ENCODE data around the gene HSBP1.

Gene HSBP1

DNA sequence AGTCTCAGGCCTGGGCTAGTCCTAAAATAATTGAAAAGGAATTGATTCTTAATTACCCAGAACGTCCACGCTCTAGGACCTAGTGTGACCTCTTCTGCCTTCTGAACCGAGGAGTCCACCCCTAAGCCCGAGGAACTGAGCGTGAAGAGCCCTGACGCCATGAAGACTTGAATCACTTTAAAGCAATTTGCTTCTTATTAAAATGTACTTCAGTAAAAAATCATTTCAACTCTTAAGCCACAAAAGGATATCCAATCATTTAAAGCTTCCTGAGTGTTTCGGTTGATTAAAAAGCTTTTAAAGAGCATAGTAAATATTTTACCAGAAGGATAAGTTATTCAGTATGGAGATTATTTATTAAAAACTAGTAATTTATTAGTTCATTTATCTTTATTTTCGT, 11.6 kb downstream of the HSBP1 start:
- no peaks in the 10 kb centered on the region for H3K9me3 ChIP-seq (ENCODE audit: low read depth, low read length)
- H3K27ac ChIP-seq = no peak overlapping the region
- H3K36me3 ChIP-seq (ENCODE audit: insufficient read depth, low read length) = no peaks in the 10 kb centered on the region
- DNase-seq (ENCODE audit: low read depth, low spot score) = no peak
- H3K9ac ChIP-seq (ENCODE audit: insufficient read length) = no peak overlapping the region
- TF ChIP-seq EZH2 (IDR thresholded peaks at IDR 0.05) = no peak
- no peak for TF ChIP-seq FOXP2 (optimal IDR thresholded peaks at IDR 0.05; ENCODE audit: control extremely low read depth, extremely low read length, insufficient read depth)
- no peak for TF ChIP-seq POLR2AphosphoS5 (IDR thresholded peaks at IDR 0.05; ENCODE audit: borderline replicate concordance, low read depth, low read length)
- H3K4me3 ChIP-seq = no peak overlapping the region

DNA sequence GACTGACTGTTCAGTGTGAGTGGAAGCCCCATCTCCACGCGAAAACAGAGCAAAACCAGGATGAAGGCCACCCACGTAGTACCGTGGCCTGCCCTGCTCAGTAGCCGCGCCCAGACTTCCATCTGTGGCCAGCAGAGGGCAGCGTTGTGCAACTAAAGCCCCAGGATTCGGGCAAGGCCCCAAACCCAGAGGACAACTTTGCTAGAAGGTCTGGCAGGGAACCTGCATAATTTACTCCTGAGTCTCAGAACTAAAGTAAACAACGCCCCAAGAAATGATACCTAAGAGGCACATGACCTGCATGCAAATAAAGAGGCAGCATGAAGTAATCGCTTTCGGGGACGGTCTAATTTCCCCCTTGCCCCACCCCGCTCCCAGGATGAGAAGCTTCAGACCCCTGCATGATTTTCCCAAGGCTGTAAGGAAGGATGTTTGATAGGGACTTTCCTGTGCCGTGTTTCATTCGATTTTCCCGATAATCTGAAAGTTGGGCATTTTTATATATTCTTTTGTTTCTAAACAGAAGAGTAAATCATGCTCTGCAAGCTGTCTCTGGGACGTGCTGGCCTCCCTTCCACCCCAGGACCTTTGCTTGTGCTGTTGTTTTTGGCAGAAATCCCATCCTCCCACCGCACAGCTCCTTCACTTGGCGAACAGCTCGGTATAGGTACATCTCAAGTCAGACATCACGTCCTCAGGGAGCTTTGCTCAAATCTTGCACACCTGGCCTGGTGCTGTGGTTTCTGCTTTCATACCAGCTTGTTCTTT, 18.6 kb downstream of the HSBP1 start:
- Histone ChIP-seq H3K9ac (ENCODE audit: insufficient read length) (no peak overlapping the region), H3K36me3 (ENCODE audit: insufficient read depth, low read length) (no peaks in the 10 kb centered on the region), H3K4me3 (no peak overlapping the region), H3K27ac (no peak overlapping the region), H3K9me3 (ENCODE audit: low read depth, low read length) (no peaks in the 10 kb centered on the region)
- TF ChIP-seq POLR2AphosphoS5 (IDR thresholded peaks at IDR 0.05; ENCODE audit: borderline replicate concordance, low read depth, low read length) = no peak
- DNase-seq (ENCODE audit: low read depth, low spot score) = no peak

DNA sequence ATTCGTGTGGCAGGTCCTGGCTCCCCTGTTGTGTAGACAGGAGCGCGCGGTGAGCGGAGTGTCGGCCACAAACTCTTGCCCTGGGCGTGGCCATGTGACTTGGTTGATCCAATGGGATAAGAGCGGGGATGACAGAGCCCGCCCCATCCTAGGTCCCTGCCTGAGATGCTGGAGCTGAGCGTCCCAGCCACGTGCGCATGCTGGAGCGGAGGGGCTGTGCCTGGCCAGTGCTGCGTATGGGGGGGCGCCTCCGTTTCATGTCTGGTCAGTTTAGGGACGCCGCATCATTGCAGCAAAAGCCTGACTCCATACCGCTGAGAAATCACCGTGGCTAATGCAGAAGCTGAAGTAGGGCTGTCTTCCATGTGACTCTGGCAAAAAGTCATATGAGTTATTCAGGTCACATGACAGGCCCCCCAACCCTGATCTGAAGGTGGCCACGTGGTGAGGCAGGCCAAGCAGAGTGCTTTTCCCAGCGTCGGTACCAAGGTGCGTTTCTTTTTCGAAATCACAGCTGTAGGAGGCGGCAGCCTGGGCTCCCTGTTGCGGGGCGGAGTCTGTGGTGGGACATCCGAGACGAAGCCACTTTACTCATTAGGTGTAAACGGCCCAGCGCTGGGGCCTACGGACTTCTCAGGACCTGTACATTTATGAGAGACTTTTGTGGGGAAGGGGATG, 22.5 kb downstream of the HSBP1 start:
- H3K27ac ChIP-seq = no peak overlapping the region
- H3K9me3 ChIP-seq (ENCODE audit: low read depth, low read length) = no peaks in the 10 kb centered on the region
- no peak overlapping the region for H3K4me3 ChIP-seq
- TF ChIP-seq POLR2AphosphoS5 (IDR thresholded peaks at IDR 0.05; ENCODE audit: borderline replicate concordance, low read depth, low read length) (no peak), FOXP2 (optimal IDR thresholded peaks at IDR 0.05; ENCODE audit: control extremely low read depth, extremely low read length, insufficient read depth) (no peak), EZH2 (IDR thresholded peaks at IDR 0.05) (no peak)
- no peak for DNase-seq (ENCODE audit: low read depth, low spot score)
- no peaks in the 10 kb centered on the region for H3K36me3 ChIP-seq (ENCODE audit: insufficient read depth, low read length)
- H3K9ac ChIP-seq (ENCODE audit: insufficient read length) = no peak overlapping the region

DNA sequence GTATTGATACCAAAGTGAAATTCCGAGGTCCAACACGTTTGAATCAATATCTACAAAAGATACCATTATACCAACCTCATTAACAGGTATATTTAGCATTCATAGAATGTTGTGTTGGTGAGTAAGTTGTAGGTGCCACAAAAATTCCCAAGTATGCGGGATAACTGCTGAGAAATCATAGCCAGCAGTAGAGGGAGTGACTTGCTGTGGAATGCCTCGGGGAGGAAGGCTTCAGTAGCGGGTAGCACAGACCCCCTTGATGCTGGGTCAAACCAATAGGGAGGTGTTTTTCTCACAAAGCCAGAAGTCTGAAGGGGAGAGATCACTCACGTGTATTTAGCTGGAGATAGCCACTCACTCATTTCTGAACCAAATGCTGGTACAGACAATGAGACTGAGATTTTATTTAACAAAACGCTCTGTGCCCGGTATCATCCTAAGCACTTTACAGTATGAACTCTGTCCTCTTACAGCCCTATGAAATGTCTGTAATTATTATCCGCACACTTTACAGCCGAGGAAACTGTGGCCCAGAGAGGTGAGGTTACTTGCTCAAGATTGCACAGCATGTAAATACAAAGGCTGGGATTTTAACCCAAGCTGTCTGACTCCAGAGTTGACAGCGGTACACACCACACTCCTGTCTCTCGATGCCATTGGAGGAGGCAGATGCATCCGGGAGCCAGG, 23.1 kb downstream of the HSBP1 start:
- Histone ChIP-seq H3K9me3 (ENCODE audit: low read depth, low read length) (no peaks in the 10 kb centered on the region), H3K4me3 (no peak overlapping the region), H3K9ac (ENCODE audit: insufficient read length) (no peak overlapping the region), H3K27ac (no peak overlapping the region), H3K36me3 (ENCODE audit: insufficient read depth, low read length) (no peaks in the 10 kb centered on the region)
- TF ChIP-seq EZH2 (IDR thresholded peaks at IDR 0.05) (no peak), FOXP2 (optimal IDR thresholded peaks at IDR 0.05; ENCODE audit: control extremely low read depth, extremely low read length, insufficient read depth) (no peak), POLR2AphosphoS5 (IDR thresholded peaks at IDR 0.05; ENCODE audit: borderline replicate concordance, low read depth, low read length) (no peak)
- DNase-seq (ENCODE audit: low read depth, low spot score) = no peak

DNA sequence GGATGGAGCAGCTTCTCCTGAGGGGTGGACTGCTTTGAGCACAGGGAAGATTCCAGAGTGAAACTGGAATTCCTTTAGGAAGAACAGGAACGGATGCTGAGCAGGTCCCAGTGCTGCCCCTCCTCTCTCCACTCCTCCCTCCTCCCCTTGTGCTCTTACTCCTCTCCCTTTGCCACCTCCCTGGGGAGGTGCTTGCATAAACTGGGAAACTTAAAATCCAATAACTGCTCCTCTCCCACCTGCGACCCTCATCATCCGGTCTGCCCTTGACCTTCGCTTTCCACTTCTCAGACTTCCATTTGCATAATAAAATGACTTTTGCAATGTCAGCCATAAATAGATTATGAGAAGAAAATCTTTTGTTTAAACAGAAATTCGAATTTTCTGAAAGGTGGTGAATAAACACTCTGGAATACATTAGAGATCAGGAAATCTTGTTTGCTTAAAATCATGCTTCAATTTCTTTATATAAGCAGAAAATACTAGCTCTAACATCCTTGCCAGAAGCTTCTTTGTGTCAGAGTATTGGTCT, 23.7 kb downstream of the HSBP1 start:
- no peaks in the 10 kb centered on the region for H3K36me3 ChIP-seq (ENCODE audit: insufficient read depth, low read length)
- no peaks in the 10 kb centered on the region for H3K9me3 ChIP-seq (ENCODE audit: low read depth, low read length)
- no peak overlapping the region for H3K27ac ChIP-seq
- TF ChIP-seq FOXP2 (optimal IDR thresholded peaks at IDR 0.05; ENCODE audit: control extremely low read depth, extremely low read length, insufficient read depth) (no peak), EZH2 (IDR thresholded peaks at IDR 0.05) (no peak), POLR2AphosphoS5 (IDR thresholded peaks at IDR 0.05; ENCODE audit: borderline replicate concordance, low read depth, low read length) (no peak)
- H3K4me3 ChIP-seq = no peak overlapping the region
- no peak for DNase-seq (ENCODE audit: low read depth, low spot score)
- no peak overlapping the region for H3K9ac ChIP-seq (ENCODE audit: insufficient read length)

DNA sequence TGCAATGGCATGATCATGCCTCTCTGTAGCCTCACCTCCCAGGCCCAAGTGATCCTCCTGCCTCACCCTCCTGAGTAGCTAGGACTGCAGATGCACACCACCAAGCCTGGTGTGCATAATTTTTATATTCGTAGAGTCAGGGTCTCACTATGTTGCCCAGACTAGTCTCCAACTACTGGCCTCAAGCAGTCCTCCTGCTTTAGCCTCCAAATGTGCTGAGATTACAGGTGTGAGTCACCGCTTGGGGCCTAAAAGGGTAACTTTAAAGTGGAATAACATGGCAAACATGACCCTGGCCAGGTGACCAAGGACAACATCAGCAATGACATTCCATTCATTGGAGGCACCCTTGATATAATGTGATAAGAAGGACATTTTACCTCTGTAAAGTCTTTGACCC, 26.1 kb downstream of the HSBP1 start:
- no peaks in the 10 kb centered on the region for H3K36me3 ChIP-seq (ENCODE audit: insufficient read depth, low read length)
- no peak overlapping the region for H3K9ac ChIP-seq (ENCODE audit: insufficient read length)
- H3K27ac ChIP-seq = no peak overlapping the region
- H3K4me3 ChIP-seq = no peak overlapping the region
- H3K9me3 ChIP-seq (ENCODE audit: low read depth, low read length) = no peaks in the 10 kb centered on the region
- DNase-seq (ENCODE audit: low read depth, low spot score) = no peak
- TF ChIP-seq FOXP2 (optimal IDR thresholded peaks at IDR 0.05; ENCODE audit: control extremely low read depth, extremely low read length, insufficient read depth) = no peak
- TF ChIP-seq EZH2 (IDR thresholded peaks at IDR 0.05) = no peak
- TF ChIP-seq POLR2AphosphoS5 (IDR thresholded peaks at IDR 0.05; ENCODE audit: borderline replicate concordance, low read depth, low read length) = no peak

DNA sequence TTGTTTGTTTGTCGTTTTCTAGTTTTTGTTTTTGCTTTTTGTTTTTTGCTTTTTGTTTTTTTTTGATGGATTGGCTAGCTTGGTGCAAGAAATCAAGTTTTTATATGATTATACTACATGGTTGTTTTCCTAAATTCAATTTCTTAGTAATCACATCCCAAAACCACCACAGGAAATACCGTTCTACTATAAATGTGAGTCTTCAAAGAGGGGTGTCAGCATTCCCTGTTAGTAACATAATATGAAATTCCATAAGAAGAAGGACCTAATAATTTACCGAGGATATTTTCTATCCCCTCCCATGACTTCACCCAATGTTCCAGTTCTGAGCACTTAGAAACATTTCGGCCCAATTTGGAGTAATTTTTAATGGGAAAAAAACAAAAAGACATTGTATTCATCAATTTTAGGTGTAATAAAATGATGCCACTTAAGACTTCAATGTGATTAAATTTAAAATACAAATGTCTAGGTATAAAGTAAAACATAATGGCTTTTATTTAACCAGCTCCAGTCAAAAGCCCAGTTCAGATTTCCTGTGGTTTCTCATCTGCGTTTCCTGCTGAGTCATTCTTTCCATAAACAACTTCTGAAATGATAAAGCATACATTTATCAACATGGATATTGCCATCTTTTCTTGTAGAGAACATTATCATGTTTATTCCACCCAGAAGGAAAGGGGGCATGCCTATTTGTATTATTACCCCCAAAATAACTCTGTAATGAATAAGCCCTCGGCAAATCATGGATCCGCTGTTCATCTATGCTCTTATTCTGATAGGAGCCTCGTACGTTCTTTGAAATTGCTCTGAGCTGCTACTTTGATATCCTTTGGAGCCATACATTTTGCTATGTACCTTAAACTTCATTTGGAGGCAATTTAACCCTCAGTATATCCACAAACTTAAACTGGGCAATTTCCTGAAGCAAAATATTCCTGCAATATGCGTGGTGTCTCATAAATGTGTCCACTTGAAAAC, 28.1 kb downstream of the HSBP1 start:
- peak; percentile 34 for DNase-seq (ENCODE audit: low read depth, low spot score)
- TF ChIP-seq FOXP2 (optimal IDR thresholded peaks at IDR 0.05; ENCODE audit: control extremely low read depth, extremely low read length, insufficient read depth) (no peak), POLR2AphosphoS5 (IDR thresholded peaks at IDR 0.05; ENCODE audit: borderline replicate concordance, low read depth, low read length) (no peak), EZH2 (IDR thresholded peaks at IDR 0.05) (no peak)
- H3K27ac ChIP-seq = peak overlapping the region; percentile 87
- no peak overlapping the region for H3K9ac ChIP-seq (ENCODE audit: insufficient read length)
- H3K4me3 ChIP-seq = peak overlapping the region; percentile 63
- no peaks in the 10 kb centered on the region for H3K9me3 ChIP-seq (ENCODE audit: low read depth, low read length)
- H3K36me3 ChIP-seq (ENCODE audit: insufficient read depth, low read length) = no peaks in the 10 kb centered on the region
